T1000 (cell line): ENCODE results near the gene FANCI.

Source experiments
- DNase-seq: peaks from one replicate; lab custom pipeline; 2025; ENCODE audit warnings: mixed read lengths; lab: John Stamatoyannopoulos, UW

FANCI gene

DNA sequence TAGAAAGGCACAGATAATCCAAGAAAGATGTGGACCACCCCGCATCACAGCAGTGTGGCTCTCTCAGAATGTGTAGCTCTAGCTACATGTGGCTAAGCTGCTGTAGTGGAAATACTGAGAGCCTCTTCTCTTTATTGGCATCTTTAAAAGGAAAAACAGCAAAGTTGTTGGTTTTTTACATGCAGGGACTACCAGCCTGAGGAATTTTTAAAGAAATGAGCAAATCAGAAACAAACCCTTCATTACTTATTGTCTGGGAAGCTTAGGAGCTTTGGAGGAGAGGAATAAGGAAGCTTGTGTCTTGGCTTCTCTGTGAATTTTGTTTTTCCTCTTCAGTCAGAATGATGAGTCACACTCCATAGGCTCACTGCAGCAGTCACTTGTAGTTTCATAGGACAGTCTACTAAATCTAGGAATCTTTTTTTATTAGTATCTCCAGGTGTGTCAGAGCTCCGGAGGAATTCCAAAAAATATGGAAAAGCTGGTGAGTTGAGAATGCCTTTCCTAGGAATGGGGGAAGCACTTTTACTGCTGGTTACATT lies 63.3 kb downstream of the FANCI start:
- no peak for DNase-seq

DNA sequence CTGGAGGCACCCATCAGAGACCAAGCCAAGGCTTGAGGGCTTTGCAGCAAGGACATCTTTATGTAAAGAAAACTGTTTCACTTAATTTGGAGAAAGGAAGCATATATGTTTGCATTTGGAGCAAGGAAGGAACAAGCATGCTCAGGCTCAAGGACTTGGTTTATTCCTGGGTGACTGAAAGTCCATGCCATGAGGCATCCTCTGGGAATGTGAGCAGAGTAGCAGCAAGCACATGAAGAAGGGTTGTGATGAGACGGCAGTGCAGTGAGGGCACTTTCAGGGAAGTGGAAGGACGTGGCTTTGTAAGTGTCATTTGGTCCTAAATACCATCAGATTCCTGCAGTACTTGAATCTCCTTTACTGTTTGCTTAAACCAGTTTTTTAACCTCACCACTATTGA lies 64.0 kb downstream of the FANCI start:
- no peak for DNase-seq

DNA sequence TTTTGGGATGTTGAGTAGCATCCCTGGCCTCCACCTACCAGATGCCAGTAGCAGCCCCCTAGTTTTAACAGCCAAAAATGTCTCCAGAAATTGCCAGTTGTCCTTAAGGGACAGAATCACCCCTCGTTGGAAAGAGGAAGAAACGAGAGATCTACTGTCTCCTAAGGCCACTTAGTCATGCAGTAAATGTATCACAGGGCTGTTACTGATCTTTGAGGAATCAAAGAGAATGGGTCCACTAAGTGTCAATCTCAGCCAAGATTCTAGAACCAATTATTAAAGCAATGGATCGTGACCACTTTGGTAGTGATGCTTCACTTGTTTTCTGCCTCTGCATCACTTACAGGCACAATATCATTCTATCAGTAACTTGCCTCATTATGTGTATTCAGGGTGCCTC lies 64.5 kb downstream of the FANCI start:
- no peak for DNase-seq

DNA sequence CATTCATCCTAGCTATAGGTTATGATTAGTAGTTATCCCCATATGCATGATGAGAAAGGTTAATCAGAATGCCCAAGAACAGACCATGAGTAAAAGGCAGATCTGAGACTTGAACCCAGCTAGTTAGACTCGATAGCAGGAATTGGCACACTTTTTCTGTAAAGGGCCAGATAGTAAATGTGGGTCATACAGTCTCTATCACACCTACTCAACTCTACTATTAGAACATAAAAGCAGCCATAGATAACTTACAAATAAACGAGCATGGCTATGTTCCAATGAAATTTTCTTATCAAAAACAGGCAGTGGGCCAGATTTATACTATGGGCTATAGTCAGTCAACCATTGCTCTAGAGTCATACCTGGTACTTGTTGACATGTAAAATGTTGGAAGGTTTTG lies 66.2 kb downstream of the FANCI start:
- no peak for DNase-seq

DNA sequence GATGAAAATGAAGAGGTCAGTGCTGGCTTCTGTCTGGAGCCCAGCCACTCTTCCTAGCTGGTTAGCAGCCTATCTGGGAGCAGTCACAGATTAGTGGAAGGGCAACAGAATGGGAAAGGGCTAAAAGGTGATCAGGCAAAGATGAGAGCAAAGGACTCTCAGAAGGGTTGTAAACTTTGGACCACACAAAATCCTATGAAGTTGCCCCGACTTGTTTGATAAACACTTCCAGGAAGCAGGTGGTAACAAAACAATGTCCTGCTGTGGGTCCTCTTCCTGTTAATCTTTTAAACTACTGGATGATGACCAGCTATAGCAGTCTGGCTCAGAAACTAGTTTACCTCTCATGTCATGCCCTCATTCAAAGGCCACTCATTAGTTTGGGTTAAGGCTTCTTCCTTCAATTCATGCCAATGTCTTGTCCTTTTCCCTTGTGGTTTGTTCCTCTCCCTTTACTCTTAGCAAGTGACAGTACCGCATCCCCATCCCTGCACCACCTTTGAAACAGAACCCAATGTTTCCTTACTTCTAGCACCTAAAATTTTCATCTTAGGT lies 71.7 kb downstream of the FANCI start:
- no peak for DNase-seq

DNA sequence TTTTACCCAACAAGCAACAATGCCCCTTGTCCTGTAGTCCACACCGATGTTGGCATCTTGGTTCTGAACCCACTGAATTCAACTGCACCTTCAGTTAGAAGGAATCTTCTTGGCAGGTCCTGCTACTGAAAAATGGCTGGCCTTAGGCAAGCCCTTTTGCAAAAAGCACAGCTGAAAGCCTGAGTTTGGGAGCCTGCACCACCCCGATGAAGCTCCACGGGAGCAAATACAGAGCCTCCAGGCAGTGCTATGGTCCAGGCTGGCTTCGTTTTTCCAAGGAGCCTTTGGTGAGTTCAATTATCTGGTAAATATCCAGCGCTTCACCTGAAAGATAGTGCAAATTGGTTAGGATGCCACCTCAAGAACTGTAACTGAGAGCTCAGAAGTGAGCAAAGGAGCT lies 72.7 kb downstream of the FANCI start:
- no peak for DNase-seq

DNA sequence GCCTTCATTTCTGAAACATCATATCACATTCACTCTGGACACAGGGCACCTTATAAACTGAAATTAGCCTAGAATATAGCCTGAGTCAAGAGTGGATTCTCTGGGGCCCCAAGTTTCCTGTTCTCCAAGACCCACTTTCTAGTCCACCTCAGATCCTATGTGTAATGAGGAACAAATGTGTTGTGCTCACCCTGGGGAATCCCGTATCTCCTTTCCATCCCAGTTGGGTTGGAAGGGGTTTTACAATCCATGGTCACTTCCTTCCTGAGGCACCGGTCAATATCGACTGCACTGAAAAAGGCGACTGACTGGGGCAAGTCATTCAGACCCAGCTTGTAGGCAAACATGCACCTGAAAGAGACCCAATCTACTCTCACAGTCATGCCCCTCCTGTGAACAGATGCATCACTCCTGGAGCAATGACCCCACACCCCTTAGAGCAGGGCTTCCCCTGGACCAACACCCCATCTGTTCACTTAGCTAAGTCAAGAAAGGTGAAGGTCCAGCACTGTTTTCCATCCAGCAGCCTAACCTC lies 73.5 kb downstream of the FANCI start:
- no peak for DNase-seq

DNA sequence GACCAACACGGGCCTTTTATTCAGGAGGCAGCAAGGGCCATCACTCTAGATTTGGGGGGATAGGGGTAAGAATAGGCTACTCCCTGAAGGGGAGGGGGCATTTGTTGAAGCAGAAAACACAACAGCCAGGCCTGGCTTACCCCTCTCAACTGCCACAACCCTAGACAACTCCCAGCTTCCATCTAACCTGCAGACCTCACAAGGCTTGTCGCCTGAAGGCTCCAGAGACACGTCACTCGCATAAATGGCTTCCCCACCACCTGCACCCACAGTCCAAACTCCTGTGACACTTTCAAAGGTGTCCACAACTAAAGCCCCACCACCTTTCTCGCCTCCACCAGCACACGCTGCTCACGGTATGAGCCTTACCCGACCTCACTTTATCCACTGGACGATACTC lies 75.9 kb downstream of the FANCI start:
- no peak for DNase-seq

DNA sequence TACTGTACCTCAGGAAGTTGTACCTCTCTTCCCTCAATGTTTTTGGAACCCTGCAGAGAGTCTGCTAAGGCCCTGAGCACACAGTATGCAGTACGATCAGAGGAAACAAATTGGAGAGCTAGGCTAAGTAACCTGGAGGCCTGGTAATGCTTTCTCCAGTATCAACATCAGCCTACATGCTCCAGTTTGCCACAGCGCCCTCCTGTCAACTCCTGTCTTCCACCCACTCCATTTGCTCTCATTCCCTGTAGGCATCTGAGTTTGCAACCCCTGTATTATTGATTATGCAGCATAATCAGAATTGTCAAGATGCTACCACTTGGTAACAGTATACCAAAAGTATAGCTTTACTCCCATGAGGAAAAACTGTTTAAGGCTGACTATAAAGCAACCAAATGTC lies 76.4 kb downstream of the FANCI start:
- DNase-seq = no peak

DNA sequence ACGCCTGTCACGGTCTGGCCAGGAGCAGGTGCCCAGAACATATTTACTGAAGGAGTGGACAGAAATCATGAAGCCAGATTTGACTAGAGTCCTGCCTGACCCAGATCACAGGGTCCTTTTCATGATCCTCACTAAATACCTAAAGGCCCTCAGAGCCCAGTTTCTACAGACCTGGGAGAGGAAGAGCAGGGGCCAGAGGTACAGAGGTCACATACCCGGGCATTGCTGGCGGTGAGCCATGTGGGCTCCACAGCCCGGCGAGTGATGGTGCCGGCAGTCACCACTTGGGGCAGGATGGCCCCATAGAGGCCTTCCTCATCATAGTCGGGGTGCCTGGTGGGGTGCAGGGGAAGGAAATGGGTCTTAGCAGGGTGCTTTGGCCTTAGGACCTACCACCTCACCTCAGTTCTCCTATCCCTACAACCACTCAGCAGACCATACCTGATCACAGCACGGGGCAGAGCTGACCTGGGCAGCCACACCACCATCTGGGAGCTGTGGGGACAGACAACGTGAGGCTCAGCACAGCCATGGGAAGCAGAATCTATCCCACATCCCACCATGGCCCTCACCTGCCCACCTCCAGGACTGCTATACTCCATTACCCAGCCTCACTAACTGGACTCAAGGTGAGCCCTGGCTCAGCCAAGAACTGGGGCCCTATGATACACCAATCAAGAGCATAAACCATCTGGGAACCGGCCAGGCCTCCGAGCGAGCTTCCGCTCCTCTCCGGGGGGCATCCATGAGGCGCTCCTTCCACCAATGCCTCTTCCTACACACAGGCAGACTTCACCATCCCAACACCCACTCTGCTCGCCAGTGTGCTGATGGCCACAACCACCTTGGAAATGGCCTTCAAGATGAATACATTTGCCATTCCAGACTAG lies 78.0 kb downstream of the FANCI start:
- no peak for DNase-seq

DNA sequence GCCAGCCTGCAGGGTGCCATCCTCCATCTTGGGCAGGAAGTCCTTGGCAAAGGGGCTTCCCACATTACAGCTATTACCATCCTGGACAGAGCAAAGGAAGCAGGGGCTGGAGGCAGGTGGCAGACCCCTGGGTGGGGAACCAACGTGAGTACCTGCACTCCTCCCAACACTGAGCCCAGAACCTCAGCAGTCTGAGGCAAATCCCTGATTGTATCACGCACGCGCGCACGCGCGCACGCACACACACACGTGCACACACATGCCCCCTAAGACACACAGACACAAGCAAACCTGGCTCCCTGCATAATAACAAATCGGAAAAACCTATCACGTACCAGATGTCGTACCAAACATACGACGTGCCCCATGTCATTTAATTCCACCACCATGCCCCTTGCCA lies 79.0 kb downstream of the FANCI start:
- no peak for DNase-seq

DNA sequence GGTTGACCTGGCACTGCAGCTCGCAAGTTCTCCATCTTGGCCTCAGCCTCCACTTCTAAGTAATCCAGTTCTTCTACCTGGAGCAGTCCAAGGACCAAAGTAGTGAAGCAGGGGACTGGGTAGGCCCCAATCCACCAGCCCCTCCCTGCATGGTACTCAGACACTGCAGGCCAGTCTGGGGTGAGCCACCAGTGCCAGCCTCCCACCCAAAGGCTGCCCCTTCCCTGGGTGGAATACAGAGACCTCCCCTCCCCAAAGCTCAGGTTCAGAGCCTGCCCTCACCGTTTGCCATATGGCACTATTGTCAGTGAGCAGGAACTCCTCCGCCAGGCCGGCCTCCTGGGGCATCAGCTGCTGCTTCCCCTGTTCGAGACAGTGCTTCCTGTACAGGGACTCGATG lies 80.0 kb downstream of the FANCI start:
- DNase-seq = no peak

DNA sequence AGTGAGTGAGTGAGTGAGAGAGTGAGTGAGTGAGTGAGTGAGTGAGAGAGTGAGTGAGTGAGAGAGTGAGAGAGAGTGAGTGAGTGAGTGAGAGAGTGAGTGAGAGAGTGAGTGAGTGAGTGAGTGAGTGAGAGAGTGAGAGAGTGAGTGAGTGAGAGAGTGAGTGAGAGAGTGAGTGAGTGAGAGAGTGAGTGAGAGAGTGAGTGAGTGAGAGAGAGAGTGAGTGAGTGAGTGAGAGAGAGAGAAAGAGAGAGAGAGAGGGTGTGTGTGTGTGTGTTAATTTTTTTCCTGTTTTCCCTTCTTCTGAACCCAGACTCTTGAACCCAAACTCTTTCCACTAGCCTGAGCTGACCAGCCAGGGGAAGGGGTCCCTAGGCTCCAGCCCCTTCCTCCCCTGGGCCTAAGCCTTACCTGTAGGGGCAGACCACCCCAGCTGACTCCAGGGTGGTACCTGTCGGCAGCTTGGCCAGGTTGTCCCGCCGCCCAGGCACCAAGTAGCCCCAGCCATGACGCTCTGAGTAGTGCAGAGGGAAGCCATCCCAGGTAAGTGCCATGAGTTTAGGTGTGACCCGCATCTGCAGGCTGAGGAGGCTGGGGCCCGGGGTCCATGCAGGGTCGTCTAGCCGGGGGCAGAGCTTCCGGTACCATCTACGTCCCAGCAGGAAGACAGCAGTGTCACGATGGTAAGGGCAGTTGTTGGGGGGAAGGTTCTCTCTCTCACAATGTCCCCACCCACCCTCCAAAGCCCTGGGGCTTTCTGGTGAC lies 81.4 kb downstream of the FANCI start:
- DNase-seq = no peak

DNA sequence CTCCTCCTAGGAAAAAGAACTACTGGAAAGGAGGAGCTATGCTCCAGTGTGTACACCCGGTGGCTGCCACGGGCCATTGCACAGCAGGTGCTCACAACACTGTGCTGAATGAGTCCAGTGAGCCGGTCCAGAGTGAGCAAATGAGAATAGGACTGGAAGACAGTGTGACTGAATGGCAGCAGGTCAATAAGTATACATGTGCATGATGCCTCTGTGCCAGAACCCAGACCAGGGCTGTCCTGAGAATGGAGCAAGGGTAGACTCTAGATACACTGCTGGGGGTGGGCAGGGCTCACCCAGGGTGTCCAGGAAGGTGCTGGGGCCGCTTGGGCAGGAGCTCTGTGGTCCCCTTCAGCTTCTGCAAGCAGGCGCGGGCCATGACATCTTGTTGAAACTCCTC lies 82.5 kb downstream of the FANCI start:
- DNase-seq = no peak

DNA sequence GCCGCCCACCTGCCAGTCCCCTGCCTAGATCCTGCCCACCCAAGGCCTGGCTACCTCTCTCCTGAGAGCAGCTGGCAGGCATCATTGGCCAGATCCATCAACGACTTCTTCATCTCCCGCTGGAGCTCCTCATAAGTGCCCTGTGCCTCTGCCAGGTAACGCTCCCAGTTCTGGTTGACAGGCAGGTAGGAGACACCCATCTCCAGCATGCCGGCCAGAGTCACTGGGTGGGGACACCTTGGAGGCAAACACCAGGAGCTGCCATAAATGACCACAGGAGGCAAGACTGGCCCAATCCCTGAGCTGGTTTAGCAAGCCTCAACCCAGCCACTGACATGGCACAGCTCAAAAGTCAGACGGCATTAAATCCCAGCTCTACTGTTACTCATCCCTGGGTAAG lies 83.3 kb downstream of the FANCI start:
- DNase-seq = no peak

DNA sequence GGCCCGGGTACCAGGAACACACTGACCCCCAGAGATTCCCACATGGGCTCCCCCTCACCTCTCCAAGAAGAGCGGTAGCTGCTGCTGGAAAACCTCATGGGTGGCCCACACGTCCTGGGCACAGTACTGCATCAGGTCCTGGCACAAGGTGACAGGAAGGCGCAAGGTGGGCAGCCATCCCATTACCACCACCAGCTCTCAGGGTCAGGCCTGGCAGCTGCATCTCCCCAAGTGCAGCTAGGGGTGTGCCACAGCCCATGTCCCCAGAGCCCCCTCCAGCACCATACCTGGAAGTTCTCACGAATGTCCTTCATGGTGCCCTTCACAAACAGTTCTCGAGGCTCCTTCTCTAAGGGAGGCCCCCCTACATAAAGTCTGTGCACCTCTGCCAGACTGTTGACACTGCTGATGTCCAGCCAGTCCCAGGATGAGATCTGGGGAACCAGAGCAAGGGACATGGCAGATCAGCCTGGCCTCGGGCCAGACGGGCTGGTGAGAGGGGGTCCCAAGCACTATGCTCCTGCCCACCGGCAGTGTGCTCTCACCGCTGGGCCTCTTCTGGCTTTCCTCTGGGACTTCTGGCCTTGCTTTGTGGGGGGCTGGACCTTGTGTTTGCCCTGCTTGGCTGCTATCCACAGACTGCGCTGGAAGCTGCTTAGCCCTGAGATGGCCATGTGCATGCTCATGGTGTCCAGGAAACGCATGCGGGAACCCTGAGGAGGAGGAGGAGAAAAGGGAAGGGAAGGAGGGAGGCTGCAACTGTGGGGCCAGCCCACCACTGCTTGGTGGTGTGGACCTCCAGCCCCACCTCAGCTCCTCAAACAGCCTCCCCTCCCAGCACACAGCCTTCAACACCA lies 84.8 kb downstream of the FANCI start:
- no peak for DNase-seq

DNA sequence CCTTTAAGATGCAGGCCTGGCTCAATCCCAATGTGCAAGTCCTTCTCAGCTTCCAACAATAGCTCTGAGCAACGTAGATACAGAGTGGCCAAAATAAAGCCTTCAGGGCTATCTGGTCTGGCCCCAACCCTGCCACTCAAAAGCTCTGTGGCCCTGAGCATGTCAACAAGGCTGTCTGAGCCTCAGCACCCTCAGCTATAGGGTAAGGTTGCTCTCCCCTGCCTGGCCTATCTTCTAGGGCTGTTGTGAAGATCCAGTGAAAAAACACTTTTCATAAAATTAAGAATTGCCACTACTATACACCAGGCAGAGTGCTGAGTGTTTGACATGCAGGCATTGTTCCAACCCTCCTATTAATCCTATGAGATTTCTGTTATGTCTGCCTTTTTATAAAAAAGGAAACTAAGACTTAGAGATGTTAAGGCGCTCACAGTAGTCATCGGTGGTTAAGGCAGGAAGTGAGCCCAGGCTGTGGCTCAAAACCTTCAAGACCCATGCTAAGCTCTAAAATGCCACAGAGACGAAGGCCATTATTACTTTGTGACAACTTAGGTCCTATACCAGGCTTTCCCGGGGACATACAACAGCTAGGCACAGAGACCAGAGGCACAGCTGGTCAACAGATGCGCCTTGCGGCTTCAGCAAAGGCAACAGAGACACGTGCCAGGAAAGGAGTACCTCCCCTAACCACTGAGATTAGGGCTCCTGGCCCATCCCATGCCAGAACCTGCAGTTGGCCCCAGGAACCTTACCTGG lies 85.7 kb downstream of the FANCI start:
- DNase-seq = no peak

DNA sequence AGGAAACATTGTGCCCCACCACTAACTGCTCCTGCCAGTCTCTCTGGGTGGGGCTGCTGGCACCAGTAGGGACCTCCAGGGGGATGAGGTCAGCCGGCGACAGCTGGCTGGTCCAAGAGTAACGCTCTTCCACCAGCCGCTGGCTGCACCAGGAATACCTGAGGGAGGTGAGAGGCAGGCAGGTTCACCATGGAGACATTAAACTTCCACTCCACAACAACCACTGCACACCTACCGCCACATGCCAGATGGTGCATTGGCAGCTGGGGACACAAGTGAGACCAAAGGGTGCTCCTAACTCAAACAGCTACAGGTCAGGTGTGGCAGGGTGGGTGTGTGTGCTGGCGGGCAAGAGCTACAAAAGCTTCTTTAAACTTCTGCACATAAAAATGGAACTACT lies 86.3 kb downstream of the FANCI start:
- DNase-seq = no peak

DNA sequence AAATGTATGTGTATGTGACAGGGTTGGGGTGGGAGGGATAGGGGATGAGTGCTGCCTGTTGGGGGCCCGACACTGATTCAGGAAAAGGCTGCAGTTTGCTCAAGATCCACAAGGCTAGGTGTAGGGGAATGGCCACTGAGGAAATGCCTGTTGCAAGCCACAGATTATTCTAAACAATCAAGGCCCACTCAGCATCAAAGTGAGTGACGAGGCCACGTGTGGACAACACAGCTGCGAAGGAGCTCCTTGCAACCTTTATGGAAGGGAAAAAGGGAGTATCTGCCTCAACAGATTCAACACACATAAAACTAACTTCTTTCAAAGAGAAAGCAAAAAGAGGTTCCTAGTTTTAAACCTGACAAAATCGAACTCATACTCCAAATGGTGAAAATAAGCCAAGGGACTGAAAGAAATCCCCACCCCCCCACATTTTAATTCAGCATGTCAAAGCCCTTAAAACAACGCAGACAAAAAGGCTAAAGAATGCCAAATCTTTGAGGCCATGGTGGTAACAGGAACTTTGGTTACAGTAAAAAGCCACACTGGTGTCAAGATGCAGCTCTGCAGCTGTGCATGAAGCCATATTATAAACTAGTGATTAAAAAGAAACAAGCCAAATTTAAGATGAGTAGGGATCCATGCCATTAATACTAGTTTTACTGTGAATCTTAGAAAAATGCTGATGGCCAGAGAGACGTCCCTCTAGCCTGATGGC lies 87.3 kb downstream of the FANCI start:
- DNase-seq = no peak

DNA sequence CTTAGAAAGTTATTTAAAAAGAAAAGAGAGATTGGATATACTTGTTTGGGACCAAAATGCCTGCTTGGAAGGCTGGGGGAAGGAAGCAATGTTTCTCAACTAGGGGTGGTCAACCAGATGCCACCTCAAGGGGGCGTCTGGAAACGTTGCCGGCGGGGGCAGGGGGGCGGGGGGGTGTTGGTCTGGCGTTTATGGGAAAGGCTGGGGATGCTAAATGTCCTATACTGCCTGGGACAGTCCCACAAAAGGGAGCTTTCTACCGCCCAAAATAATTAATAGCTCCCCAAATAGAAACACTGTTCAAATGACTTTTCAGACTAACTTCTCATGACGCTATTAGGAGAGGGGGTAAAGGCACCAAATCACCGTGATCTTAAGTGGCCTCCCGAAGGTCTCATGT lies 88.7 kb downstream of the FANCI start:
- no peak for DNase-seq
